Activated naive CD8-positive, alpha-beta T cell treated with anti-CD3 and anti-CD28 coated beads for 36 hours (primary cell): Measurements from ENCODE around the gene BOD1L1. TPM values are rescaled to one million over a fixed set of nuclear protein-coding genes. Genes with fewer than 3 reads are reported as not detected.

ENCODE experiments used
- DNase-seq: peaks from one replicate; pipeline ENCODE4 v3.0.0; 2021
- H3K27ac Mint-ChIP-seq: one replicate; pipeline ENCODE4 v1.8.0; 2022; ENCODE audit warnings: mild to moderate bottlenecking, moderate library complexity, mixed read lengths
- H3K27me3 Mint-ChIP-seq: one replicate; pipeline ENCODE4 v1.8.0; 2022; ENCODE audit warnings: mild to moderate bottlenecking, mixed read lengths
- H3K36me3 Mint-ChIP-seq: one replicate; pipeline ENCODE4 v1.8.0; 2021; ENCODE audit warnings: mild to moderate bottlenecking, mixed read lengths
- H3K4me1 Mint-ChIP-seq: one replicate; pipeline ENCODE4 v1.8.0; 2021; ENCODE audit warnings: mixed read lengths
- H3K4me3 Mint-ChIP-seq: one replicate; pipeline ENCODE4 v1.8.0; 2022; ENCODE audit warnings: mild to moderate bottlenecking, moderate library complexity, mixed read lengths
- H3K9me3 Mint-ChIP-seq: one replicate; pipeline ENCODE4 v1.8.0; 2022; ENCODE audit warnings: mixed read lengths
- total RNA-seq, 2 experiments: library from RNA; stranded (reverse); gene quantifications; one replicate each; pipeline ENCODE4 v1.2.3, GENCODE V29; 2021

The BOD1L1 gene
- total RNA-seq, 2 experiments from 2014 or later, result 33.5 to 34.8 TPM

- no peak for DNase-seq
- Mint-ChIP-seq H3K36me3 (peaks cover 12% of the 10 kb centered on the region), H3K4me3 (peak overlapping the region; percentile 18), H3K27ac (no peak overlapping the region), H3K9me3 (peaks cover 11% of the 10 kb centered on the region), H3K4me1 (peaks cover 39% of the 10 kb centered on the region), H3K27me3 (peaks cover 92% of the 10 kb centered on the region)
Measured at GRCh38 chr4:13541176-13541604, 86.3 kb downstream of the BOD1L1 start.

GRCh38 chr4:13540446-13541175 lies 86.9 kb downstream of the BOD1L1 start:
- peaks cover 94% of the 10 kb centered on the region for H3K27me3 Mint-ChIP-seq
- no peak overlapping the region for H3K27ac Mint-ChIP-seq

GRCh38 chr4:13539619-13540445 lies 87.7 kb downstream of the BOD1L1 start:
- no peak for DNase-seq
- peaks cover 94% of the 10 kb centered on the region for H3K27me3 Mint-ChIP-seq
- H3K4me3 Mint-ChIP-seq, result peak overlapping the region; percentile 22
- H3K27ac Mint-ChIP-seq, result no peak overlapping the region
- peaks cover 11% of the 10 kb centered on the region for H3K9me3 Mint-ChIP-seq
- peaks cover 10% of the 10 kb centered on the region for H3K36me3 Mint-ChIP-seq
- H3K4me1 Mint-ChIP-seq, result peaks cover 33% of the 10 kb centered on the region

More at GRCh38 chr4:13540446-13541175, 86.9 kb downstream of the BOD1L1 start:
- H3K36me3 Mint-ChIP-seq, result peaks cover 10% of the 10 kb centered on the region
- DNase-seq, result no peak
- H3K4me1 Mint-ChIP-seq, result peaks cover 37% of the 10 kb centered on the region
- peak overlapping the region; percentile 37 for H3K4me3 Mint-ChIP-seq
- H3K9me3 Mint-ChIP-seq, result peaks cover 11% of the 10 kb centered on the region

- H3K9me3 Mint-ChIP-seq, result peaks cover 11% of the 10 kb centered on the region
- no peak for DNase-seq
- H3K4me1 Mint-ChIP-seq, result peaks cover 35% of the 10 kb centered on the region
- H3K27ac Mint-ChIP-seq, result no peak overlapping the region
- peaks cover 97% of the 10 kb centered on the region for H3K27me3 Mint-ChIP-seq
- peaks cover 10% of the 10 kb centered on the region for H3K36me3 Mint-ChIP-seq
- no peak overlapping the region for H3K4me3 Mint-ChIP-seq
Measured at GRCh38 chr4:13539047-13539618, 88.4 kb downstream of the BOD1L1 start.

GRCh38 chr4:13538427-13538973 lies 89.0 kb downstream of the BOD1L1 start:
- Mint-ChIP-seq H3K27me3 (peaks cover 98% of the 10 kb centered on the region), H3K27ac (peak overlapping the region; percentile 63), H3K4me1 (peaks cover 37% of the 10 kb centered on the region), H3K36me3 (peaks cover 10% of the 10 kb centered on the region), H3K4me3 (peak overlapping the region; percentile 58), H3K9me3 (peaks cover 11% of the 10 kb centered on the region)
- DNase-seq, result no peak

- peaks cover 98% of the 10 kb centered on the region for H3K27me3 Mint-ChIP-seq
Measured at GRCh38 chr4:13537832-13538177, 89.7 kb downstream of the BOD1L1 start.

GRCh38 chr4:13537011-13537831 lies 90.3 kb downstream of the BOD1L1 start:
- no peak for DNase-seq
- Mint-ChIP-seq H3K9me3 (peaks cover 11% of the 10 kb centered on the region), H3K4me1 (peaks cover 37% of the 10 kb centered on the region), H3K4me3 (no peak overlapping the region), H3K27ac (no peak overlapping the region), H3K27me3 (peaks cover 98% of the 10 kb centered on the region), H3K36me3 (peaks cover 8% of the 10 kb centered on the region)

More at GRCh38 chr4:13537832-13538177, 89.7 kb downstream of the BOD1L1 start:
- Mint-ChIP-seq H3K4me3 (no peak overlapping the region), H3K36me3 (peaks cover 9% of the 10 kb centered on the region), H3K27ac (no peak overlapping the region), H3K9me3 (peaks cover 11% of the 10 kb centered on the region), H3K4me1 (peaks cover 37% of the 10 kb centered on the region)
- DNase-seq, result no peak

GRCh38 chr4:13536607-13537006 lies 90.9 kb downstream of the BOD1L1 start:
- Mint-ChIP-seq H3K36me3 (peaks cover 8% of the 10 kb centered on the region), H3K27me3 (peaks cover 98% of the 10 kb centered on the region), H3K27ac (no peak overlapping the region), H3K4me1 (peaks cover 37% of the 10 kb centered on the region), H3K9me3 (peaks cover 11% of the 10 kb centered on the region), H3K4me3 (no peak overlapping the region)
- DNase-seq, result no peak

- H3K36me3 Mint-ChIP-seq, result peaks cover 8% of the 10 kb centered on the region
- H3K9me3 Mint-ChIP-seq, result peaks cover 11% of the 10 kb centered on the region
- no peak for DNase-seq
- H3K4me1 Mint-ChIP-seq, result peaks cover 41% of the 10 kb centered on the region
- H3K27me3 Mint-ChIP-seq, result peaks cover 98% of the 10 kb centered on the region
- H3K4me3 Mint-ChIP-seq, result no peak overlapping the region
- H3K27ac Mint-ChIP-seq, result peak overlapping the region; percentile 38
Measured at GRCh38 chr4:13535708-13536361, 91.7 kb downstream of the BOD1L1 start.

GRCh38 chr4:13535118-13535517 lies 92.4 kb downstream of the BOD1L1 start:
- DNase-seq, result no peak
- Mint-ChIP-seq H3K4me3 (no peak overlapping the region), H3K9me3 (peaks cover 11% of the 10 kb centered on the region)

GRCh38 chr4:13534344-13535063 lies 93.0 kb downstream of the BOD1L1 start:
- H3K4me3 Mint-ChIP-seq, result no peak overlapping the region
- H3K27ac Mint-ChIP-seq, result no peak overlapping the region
- H3K27me3 Mint-ChIP-seq, result peaks cover 98% of the 10 kb centered on the region
- peaks cover 8% of the 10 kb centered on the region for H3K36me3 Mint-ChIP-seq
- DNase-seq, result no peak
- H3K4me1 Mint-ChIP-seq, result peaks cover 36% of the 10 kb centered on the region
- H3K9me3 Mint-ChIP-seq, result peaks cover 11% of the 10 kb centered on the region

More at GRCh38 chr4:13535118-13535517, 92.4 kb downstream of the BOD1L1 start:
- Mint-ChIP-seq H3K36me3 (peaks cover 8% of the 10 kb centered on the region), H3K27ac (no peak overlapping the region), H3K27me3 (peaks cover 98% of the 10 kb centered on the region), H3K4me1 (peaks cover 35% of the 10 kb centered on the region)

GRCh38 chr4:13533670-13534343 lies 93.7 kb downstream of the BOD1L1 start:
- Mint-ChIP-seq H3K9me3 (peaks cover 13% of the 10 kb centered on the region), H3K4me3 (no peak overlapping the region), H3K36me3 (peaks cover 12% of the 10 kb centered on the region), H3K27ac (no peak overlapping the region), H3K4me1 (peaks cover 34% of the 10 kb centered on the region), H3K27me3 (peaks cover 98% of the 10 kb centered on the region)
- DNase-seq, result no peak

GRCh38 chr4:13531625-13531998 lies 95.9 kb downstream of the BOD1L1 start:
- Mint-ChIP-seq H3K36me3 (peaks cover 7% of the 10 kb centered on the region), H3K4me3 (no peak overlapping the region), H3K27ac (no peak overlapping the region), H3K27me3 (peaks cover 96% of the 10 kb centered on the region), H3K9me3 (peaks cover 6% of the 10 kb centered on the region), H3K4me1 (peaks cover 37% of the 10 kb centered on the region)
- no peak for DNase-seq
